ENCODE data around the gene NMNAT3. TPM values are rescaled to one million over a fixed set of nuclear protein-coding genes. Genes with fewer than 3 reads are reported as not detected.

The NMNAT3 gene
- total RNA-seq, 1 experiment from 2014 or later, result 1.3 TPM

DNA sequence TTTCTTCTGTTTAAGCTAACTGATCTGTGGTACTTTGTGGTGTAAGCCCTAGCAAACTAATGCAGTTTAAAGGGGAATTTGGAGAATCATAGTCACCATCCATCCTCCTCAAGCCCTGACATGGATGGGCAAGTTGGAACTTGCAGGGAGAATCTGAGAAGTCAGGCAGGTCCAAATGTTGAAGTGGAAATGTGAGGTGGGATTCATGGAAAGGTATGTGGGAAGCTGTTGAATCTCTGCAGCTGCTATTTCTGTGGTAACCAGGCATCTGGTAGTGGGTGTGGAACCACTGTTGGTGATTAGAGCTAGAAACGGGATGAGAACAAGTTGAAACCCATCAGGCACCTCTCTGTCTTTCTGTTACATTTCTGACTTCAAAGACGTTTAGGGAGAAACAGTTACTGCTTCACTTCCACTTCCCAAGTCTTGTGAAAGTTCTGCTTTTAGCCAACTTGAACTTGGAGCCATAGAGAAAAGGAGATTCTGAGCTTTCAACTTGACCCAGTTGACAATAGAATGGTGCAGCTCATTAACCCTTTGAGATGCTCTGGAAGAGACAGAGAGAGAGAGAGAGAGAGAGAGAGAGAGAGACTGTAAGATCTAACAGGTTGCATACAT lies 38.1 kb upstream of the NMNAT3 start:
- no peak overlapping the region for H3K56ac ChIP-seq (ENCODE audit: insufficient read length, low read depth, low read length)
- H2AFZ ChIP-seq (ENCODE audit: low read length), result no peak overlapping the region
- H3K4ac ChIP-seq (ENCODE audit: low read depth, low read length), result no peak overlapping the region
- H3K27me3 ChIP-seq (ENCODE audit: insufficient read depth, low read length), result no peaks in the 10 kb centered on the region
- no peak for DNase-seq
- H2BK120ac ChIP-seq (ENCODE audit: low read depth, low read length, poor library complexity, severe bottlenecking), result no peak overlapping the region
- H3K9ac ChIP-seq (ENCODE audit: extremely low read depth, insufficient read length, low read length), result no peak overlapping the region
- H3K23me2 ChIP-seq (ENCODE audit: insufficient read length, low read depth, low read length, poor library complexity, severe bottlenecking), result no peaks in the 10 kb centered on the region
- H3K18ac ChIP-seq (ENCODE audit: insufficient read length, low read depth, low read length), result no peak overlapping the region
- H3K9me3 Mint-ChIP-seq, result no peaks in the 10 kb centered on the region
- no peak overlapping the region for H3K23ac ChIP-seq (ENCODE audit: insufficient read length, low read depth, low read length)
- no peaks in the 10 kb centered on the region for H3K4me1 ChIP-seq (ENCODE audit: insufficient read depth, low read length)
- H3K4me1 Mint-ChIP-seq, result peaks cover 1 to 5% of the 10 kb centered on the region in 2 experiments
- H3K79me1 ChIP-seq (ENCODE audit: insufficient read depth, low read depth, low read length, poor library complexity, severe bottlenecking), result no peaks in the 10 kb centered on the region
- no peak overlapping the region for H3K4me2 ChIP-seq (ENCODE audit: insufficient read depth, insufficient read length, low read length)
- no peak overlapping the region for H4K91ac ChIP-seq (ENCODE audit: insufficient read length, low read depth, low read length)
- no peak overlapping the region for H3T11ph ChIP-seq (ENCODE audit: low read length)
- no peak overlapping the region for H3K4me3 Mint-ChIP-seq
- H3K14ac ChIP-seq (ENCODE audit: insufficient read depth, low read length), result no peak overlapping the region
- no peak overlapping the region for H4K5ac ChIP-seq (ENCODE audit: insufficient read length, low read depth, low read length)
- WGBS (ENCODE audit: extremely low coverage, insufficient read length, low lambda C conversion rate), result no CpG with 5 or more reads among the region's 2 CpGs
- peaks cover 5% of the 10 kb centered on the region for H3K27me3 Mint-ChIP-seq (ENCODE audit: low read depth)
- H3K27ac Mint-ChIP-seq, result no peak overlapping the region
- no peak overlapping the region for H4K8ac ChIP-seq (replicated peaks; ENCODE audit: insufficient read length, low read depth, low read length)
- no peaks in the 10 kb centered on the region for H4K20me1 ChIP-seq (ENCODE audit: control insufficient read depth, insufficient read depth, insufficient read length)
- H3K9me3 ChIP-seq (ENCODE audit: control insufficient read depth, low read depth, low read length), result no peaks in the 10 kb centered on the region
- H2BK12ac ChIP-seq (ENCODE audit: insufficient read length, low read depth, low read length), result no peak overlapping the region
- H2BK5ac ChIP-seq (ENCODE audit: insufficient read length, low read length), result no peak overlapping the region
- no peak overlapping the region for H2BK20ac ChIP-seq (ENCODE audit: low read depth, low read length, poor library complexity, severe bottlenecking)
- H3K27ac ChIP-seq (ENCODE audit: insufficient read length, low read depth, low read length), result no peak overlapping the region
- TF ChIP-seq, protein P1, sequence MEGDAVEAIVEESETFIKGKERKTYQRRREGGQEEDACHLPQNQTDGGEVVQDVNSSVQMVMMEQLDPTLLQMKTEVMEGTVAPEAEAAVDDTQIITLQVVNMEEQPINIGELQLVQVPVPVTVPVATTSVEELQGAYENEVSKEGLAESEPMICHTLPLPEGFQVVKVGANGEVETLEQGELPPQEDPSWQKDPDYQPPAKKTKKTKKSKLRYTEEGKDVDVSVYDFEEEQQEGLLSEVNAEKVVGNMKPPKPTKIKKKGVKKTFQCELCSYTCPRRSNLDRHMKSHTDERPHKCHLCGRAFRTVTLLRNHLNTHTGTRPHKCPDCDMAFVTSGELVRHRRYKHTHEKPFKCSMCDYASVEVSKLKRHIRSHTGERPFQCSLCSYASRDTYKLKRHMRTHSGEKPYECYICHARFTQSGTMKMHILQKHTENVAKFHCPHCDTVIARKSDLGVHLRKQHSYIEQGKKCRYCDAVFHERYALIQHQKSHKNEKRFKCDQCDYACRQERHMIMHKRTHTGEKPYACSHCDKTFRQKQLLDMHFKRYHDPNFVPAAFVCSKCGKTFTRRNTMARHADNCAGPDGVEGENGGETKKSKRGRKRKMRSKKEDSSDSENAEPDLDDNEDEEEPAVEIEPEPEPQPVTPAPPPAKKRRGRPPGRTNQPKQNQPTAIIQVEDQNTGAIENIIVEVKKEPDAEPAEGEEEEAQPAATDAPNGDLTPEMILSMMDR (conservative IDR thresholded peaks at IDR 0.05), result no peak
- H3K36me3 Mint-ChIP-seq (ENCODE audit: insufficient read depth in 1 of 3, low read depth in 3 of 3), result no peaks in the 10 kb centered on the region
- H2AK5ac ChIP-seq (ENCODE audit: insufficient read length, low read length), result no peak overlapping the region
- H3K79me2 ChIP-seq (ENCODE audit: insufficient read depth, low read length), result no peaks in the 10 kb centered on the region
- H2BK15ac ChIP-seq (ENCODE audit: low read depth, low read length), result no peak overlapping the region
